SK-N-SH treated with all-trans-retinoic acid at 6 μM for 48 hours (cell line): Measurements from ENCODE around the gene ABCC9.

Source experiments
- CREB5 ChIP-seq: fragments of 250-450 bp; sonication (Bioruptor Pico); IDR thresholded peaks from 2 replicates; pipeline ENCODE4 v1.5.1; 2020; ENCODE audit warnings: low read depth, mild to moderate bottlenecking, moderate library complexity
- RARB ChIP-seq: fragments of 250-450 bp; sonication (Bioruptor Pico); IDR thresholded peaks from 2 replicates; pipeline ENCODE4 v1.8.0; 2021; ENCODE audit warnings: mild to moderate bottlenecking, moderate library complexity
- ZNF565 ChIP-seq: fragments of 450-650 bp; formaldehyde crosslinking; conservative IDR thresholded peaks from 2 replicates; pipeline ENCODE4 v1.5.0; 2020; ENCODE audit warnings: low read depth, mild to moderate bottlenecking, moderate library complexity

- TF ChIP-seq RARB = no peak
- TF ChIP-seq CREB5 (CRISPR knock-in tag) = no peak
- TF ChIP-seq ZNF565 = no peak
Observed at GRCh38 chr12:21843795-21844194, 97.4 kb downstream of the ABCC9 start.
